Heart left ventricle (tissue), 16 donors: Measurements from ENCODE around the gene WFDC1. TPM values are rescaled to one million over a fixed set of nuclear protein-coding genes. Genes with fewer than 3 reads are reported as not detected.

ENCODE experiments used
- ATAC-seq, 4 donors: fragments of 200-7000 bp; cut with Tn5 transposase; one replicate each; pipeline ENCODE4 v1.9.1; 2020 to 2022; ENCODE audit warnings: moderate library complexity in 4 of 4, mild to moderate bottlenecking in 3 of 4, moderate number of reproducible peaks in 1 of 4
- DNase-seq, 5 donors: peaks; one replicate each; pipeline ENCODE4 v3.0.0-alpha.2; 2020
- H3K27ac ChIP-seq, 12 donors: fragments of 200-600 bp; sonication (generic) in 4 of 12; one replicate each; pipeline versions ENCODE4 v1.5.0 to v1.8.0; 2016 to 2022; ENCODE audit warnings: mild to moderate bottlenecking in 2 of 12
- H3K27me3 ChIP-seq, 9 donors: fragments of 200-600 bp; sonication (generic) in 2 of 9; one replicate each; pipeline versions ENCODE4 v1.5.1 to v1.8.0; 2016 to 2022; ENCODE audit warnings: mild to moderate bottlenecking in 3 of 9
- H3K36me3 ChIP-seq, 9 donors: fragments of 200-600 bp; sonication (generic) in 2 of 9; one replicate each; pipeline versions ENCODE4 v1.5.0 to v1.8.0; 2018 to 2022; ENCODE audit warnings: mild to moderate bottlenecking in 2 of 9
- H3K4me1 ChIP-seq, 12 donors: fragments of 200-600 bp; sonication (generic) in 4 of 12; one replicate each; pipeline versions ENCODE4 v1.5.0 to v1.8.0; 2016 to 2022; ENCODE audit warnings: mild to moderate bottlenecking in 3 of 12
- H3K4me3 ChIP-seq, 12 donors: fragments of 200-600 bp; sonication (generic) in 4 of 12; one replicate each; pipeline versions ENCODE4 v1.5.0 to v1.8.0; 2017 to 2022; ENCODE audit warnings: mild to moderate bottlenecking in 9 of 12, moderate library complexity in 4 of 12
- H3K9me3 ChIP-seq, 12 donors: fragments of 200-600 bp; sonication (generic) in 4 of 12; one replicate each; pipeline versions ENCODE4 v1.5.0 to v1.8.0; 2016 to 2022; ENCODE audit warnings: mild to moderate bottlenecking in 1 of 12
- POLR2A ChIP-seq, 2 donors: fragments of 450-650 bp; IDR thresholded peaks; one replicate each; pipeline ENCODE4 v1.6.1; 2017; ENCODE audit warnings: antibody characterized with exemption in 2 of 2, mild to moderate bottlenecking in 2 of 2, moderate library complexity in 2 of 2
- WGBS, 4 donors: extraction: QIAGEN DNeasy Blood & Tissue Kit in 2 of 4; methylation state at CpG; one replicate each; pipeline versions ENCODE4 v1.1.5 to v1.1.7; 2013 to 2018; 5-methylcytosine and 5-hydroxymethylcytosine counted together
- intact Hi-C, 10 donors: fragments of 100-400 bp; cut with DNase I; formaldehyde crosslinking; loops; one replicate each; pipeline versions ENCODE4 v1.11.1 to v1.14.2; 2022
- polyA plus RNA-seq, 2 donors: library from polyadenylated mRNA; stranded (reverse); fragments of 200-250 nt; gene quantifications; one replicate each; pipeline ENCODE4 v1.2.3, GENCODE V29; 2013
- total RNA-seq, 9 donors: library from RNA; depleted of rRNA in 2 of 9; stranded (reverse); fragments of >200 nt in 2 of 9; fragmentation: NEBNext Ultra II Directional in 3 of 9; extraction: Animal tissue kit (Norgen Biotek cat#: 25700) in 3 of 9; gene quantifications; one replicate each; pipeline versions ENCODE4 v1.1.0 to v1.2.4, GENCODE V29; 2016 to 2023
- TF ChIP-seq, protein P1 (sequence below), 12 donors: fragments of 200-600 bp; sonication (generic) in 4 of 12; IDR thresholded peaks; one replicate each; pipeline versions ENCODE4 v1.5.0 to v1.8.0; 2018 to 2022; ENCODE audit warnings: antibody characterized with exemption in 12 of 12, mild to moderate bottlenecking in 5 of 12
- donor health status: ischemic (EF 13 %, LVEDD 7.1; RV severe dilation, severe dysfunction).
- donor health status: healthy with polysubstance abuse.
- donor health status: DM: no; HTN: yes; CAD: no.
- donor health status: DM: no; HTN: no; CAD: no.
- donor health status: ischemic (EF 25% LVEDD 6.9; RV normal size, moderate dysfunction).
- donor health status: ischemic (EF 25% LVEDD 5.7; RV mildly dilated, moderate dysfunction).
- donor health status: healthy.
- donor health status: DM: yes; HTN: yes; CAD: no.
- donor health status: ischemic (EF 35%, LVEDD 5.7; RV mildly dilated, moderate dysfunction).
- donor health status: nonischemic (EF 11% LVEDD 7.7; RV severe dilation, severe dysfunction).
- donor health status: DM: yes; HTN: yes; CAD: no.
- donor health status: PGD.
- donor health status: ischemic (EF 29% LVEDD 5.4; RV normal size, mild dysfunction).
- donor health status: nonischemic (EF 23%, LVEDD 6.1; RV moderate dilation, normal function).

Gene WFDC1
- total and polyA plus RNA-seq, 11 donors: 0.50 to 5.4 (median 1.6) TPM

DNA sequence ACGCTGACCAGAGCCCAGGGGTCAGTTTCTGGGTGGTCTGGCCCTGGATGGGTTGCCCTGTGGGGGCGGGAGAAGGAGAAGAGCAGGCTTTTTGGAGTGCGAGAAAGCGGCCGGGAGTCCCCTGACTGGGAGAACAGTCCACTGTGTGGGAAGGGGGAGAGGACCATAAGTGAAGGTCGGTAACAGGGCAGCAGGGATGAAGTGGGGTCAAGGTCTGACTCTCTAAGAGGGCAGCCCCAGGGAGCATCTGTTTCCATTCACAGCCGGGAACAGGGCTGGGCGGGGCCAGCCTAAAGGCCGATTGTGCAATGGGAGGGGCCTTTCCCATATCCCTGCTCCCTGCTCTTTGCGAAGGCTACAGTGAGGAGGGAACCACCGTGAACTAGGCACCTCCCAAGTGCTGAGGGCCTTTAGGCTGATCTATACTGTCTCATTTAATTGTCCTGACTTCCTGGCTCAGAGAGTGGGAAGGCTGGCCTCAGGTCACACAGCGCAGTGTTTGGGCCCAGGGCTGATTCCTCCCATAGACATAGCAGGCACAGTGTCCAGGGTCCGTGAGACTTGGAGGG is 10.4 kb upstream of the WFDC1 start:
- Histone ChIP-seq H3K4me3 (no peak overlapping the region), H3K36me3 (no peaks in the 10 kb centered on the region), H3K9me3 (peaks cover 0 to 7% (median 0%) of the 10 kb centered on the region in 12 donors), H3K4me1 (peaks cover 0 to 33% (median 18%) of the 10 kb centered on the region in 12 donors), H3K27ac (peak overlapping the region in 11 of 12 donors; percentile 4 to 68 (median 56)), H3K27me3 (peaks cover 0 to 11% (median 0%) of the 10 kb centered on the region in 9 donors)
- intact Hi-C loops: loop anchor here in 2 of 10 donors (5.0 to 10.0 kb wide), 2 partner anchors 33 to 331 kb away; partner anchors contain the start of gene COTL1 (in 1 of the 2)
- ATAC-seq: peak; percentile 59 to 88 (median 84)
- WGBS, 4 donors: 41 to 49% (median 43%) methylated on average over 11 to 13 of the region's 13 CpGs
- DNase-seq: peak; percentile 42 to 81 (median 73)
- TF ChIP-seq, protein P1, sequence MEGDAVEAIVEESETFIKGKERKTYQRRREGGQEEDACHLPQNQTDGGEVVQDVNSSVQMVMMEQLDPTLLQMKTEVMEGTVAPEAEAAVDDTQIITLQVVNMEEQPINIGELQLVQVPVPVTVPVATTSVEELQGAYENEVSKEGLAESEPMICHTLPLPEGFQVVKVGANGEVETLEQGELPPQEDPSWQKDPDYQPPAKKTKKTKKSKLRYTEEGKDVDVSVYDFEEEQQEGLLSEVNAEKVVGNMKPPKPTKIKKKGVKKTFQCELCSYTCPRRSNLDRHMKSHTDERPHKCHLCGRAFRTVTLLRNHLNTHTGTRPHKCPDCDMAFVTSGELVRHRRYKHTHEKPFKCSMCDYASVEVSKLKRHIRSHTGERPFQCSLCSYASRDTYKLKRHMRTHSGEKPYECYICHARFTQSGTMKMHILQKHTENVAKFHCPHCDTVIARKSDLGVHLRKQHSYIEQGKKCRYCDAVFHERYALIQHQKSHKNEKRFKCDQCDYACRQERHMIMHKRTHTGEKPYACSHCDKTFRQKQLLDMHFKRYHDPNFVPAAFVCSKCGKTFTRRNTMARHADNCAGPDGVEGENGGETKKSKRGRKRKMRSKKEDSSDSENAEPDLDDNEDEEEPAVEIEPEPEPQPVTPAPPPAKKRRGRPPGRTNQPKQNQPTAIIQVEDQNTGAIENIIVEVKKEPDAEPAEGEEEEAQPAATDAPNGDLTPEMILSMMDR (IDR thresholded peaks at IDR 0.05): no peak
- TF ChIP-seq POLR2A (IDR thresholded peaks at IDR 0.05): no peak

DNA sequence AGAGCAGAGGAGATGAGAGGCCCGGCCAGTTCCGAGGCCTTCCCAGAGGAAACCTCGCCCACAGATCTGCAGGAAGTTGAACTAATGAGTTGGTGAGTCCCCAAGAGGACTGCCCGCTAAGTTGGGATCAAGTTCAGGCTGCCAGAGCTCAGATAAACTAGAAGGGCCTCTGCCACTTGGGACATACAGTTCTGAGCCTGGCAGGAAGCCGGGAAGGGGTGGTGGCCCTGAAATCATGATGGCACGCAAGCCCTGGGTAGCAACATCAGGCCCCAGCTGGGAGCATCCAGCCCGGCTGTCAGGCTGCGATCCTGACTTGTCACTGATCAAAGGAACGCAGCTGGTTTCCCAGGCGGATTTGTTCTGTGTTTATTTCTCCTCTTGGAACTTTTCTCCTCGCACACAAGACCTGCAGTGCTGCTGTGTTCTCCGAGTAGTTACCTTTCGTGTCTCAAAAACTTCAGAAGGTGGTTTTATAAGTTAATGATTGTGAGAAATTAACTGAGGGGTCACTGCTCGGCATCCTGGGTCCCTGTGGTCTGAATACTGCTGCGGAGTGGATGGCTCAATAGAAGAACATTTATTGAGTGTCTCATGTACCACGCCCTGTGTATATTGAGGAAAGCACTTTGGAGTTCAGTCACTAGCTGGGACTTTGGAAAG is 8.0 kb upstream of the WFDC1 start:
- Histone ChIP-seq H3K9me3 (peaks cover 0 to 7% (median 0%) of the 10 kb centered on the region in 12 donors), H3K27ac (peak overlapping the region; percentile 6 to 83 (median 56)), H3K36me3 (no peaks in the 10 kb centered on the region), H3K4me1 (peaks cover 0 to 33% (median 18%) of the 10 kb centered on the region in 12 donors), H3K4me3 (no peak overlapping the region), H3K27me3 (peaks cover 0 to 4% (median 0%) of the 10 kb centered on the region in 9 donors)
- no peak for TF ChIP-seq POLR2A (IDR thresholded peaks at IDR 0.05)
- TF ChIP-seq, protein P1 (IDR thresholded peaks at IDR 0.05): no peak
- ATAC-seq (peak; percentile 77 to 81 (median 79)), DNase-seq (peak; percentile 53 to 86 (median 81))
- intact Hi-C loops: loop anchor here in 1 of 10 donors (10.0 kb wide), 1 partner anchor 328 kb away; the partner anchor contains the start of gene COTL1
- WGBS, 4 donors: 40 to 54% (median 46%) methylated on average over 13 to 16 of the region's 16 CpGs

DNA sequence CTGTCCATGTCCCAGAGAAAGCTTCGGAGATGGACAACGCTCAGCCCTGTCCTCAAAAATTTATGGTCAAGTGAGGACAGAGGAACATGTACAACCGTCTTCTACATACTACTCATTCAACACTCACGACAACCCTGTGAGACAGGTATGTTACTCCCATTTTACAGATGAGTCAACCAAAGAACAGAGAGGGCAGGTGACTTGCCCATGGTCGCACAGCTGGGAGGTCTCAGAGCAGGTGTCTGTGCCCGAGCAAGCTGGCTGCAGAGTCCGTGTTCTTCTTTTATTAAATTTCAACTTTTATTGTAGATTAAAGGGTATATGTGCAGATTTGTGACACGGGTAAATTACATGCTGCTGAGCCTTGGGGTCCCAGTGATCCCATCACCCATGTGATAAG is 5.8 kb upstream of the WFDC1 start:
- Histone ChIP-seq H3K36me3 (no peaks in the 10 kb centered on the region), H3K4me1 (peaks cover 0 to 28% (median 17%) of the 10 kb centered on the region in 12 donors), H3K27ac (no peak overlapping the region), H3K9me3 (peaks cover 0 to 7% (median 0%) of the 10 kb centered on the region in 12 donors), H3K4me3 (no peak overlapping the region), H3K27me3 (peaks cover 0 to 2% (median 0%) of the 10 kb centered on the region in 9 donors)
- no peak for TF ChIP-seq POLR2A (IDR thresholded peaks at IDR 0.05)
- TF ChIP-seq, protein P1 (IDR thresholded peaks at IDR 0.05): no peak
- intact Hi-C loops: loop anchor here in 1 of 10 donors (10.0 kb wide), 1 partner anchor 326 kb away; the partner anchor contains the start of gene COTL1
- WGBS, 4 donors: 80 to 84% (median 82%) methylated on average over 8 of the region's 8 CpGs
- DNase-seq (no peak), ATAC-seq (no peak)

DNA sequence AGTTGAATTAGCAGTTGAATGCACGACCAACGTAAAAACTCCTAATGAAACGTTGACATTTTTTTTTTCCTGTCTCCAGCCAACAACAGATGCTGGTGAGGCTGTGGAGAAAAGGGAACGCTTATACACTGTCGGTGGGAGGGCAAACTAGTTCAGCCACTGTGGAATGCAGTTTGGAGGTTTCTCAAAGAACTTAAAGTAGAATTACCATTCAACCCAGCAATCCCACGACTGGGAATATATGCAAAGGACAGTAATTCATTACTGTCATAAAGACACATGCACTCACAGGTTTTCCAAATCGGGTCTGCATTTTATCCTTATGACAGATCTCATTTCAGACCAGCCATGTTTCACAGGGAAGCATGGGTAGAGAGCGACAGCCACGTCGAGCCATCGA is 3.5 kb upstream of the WFDC1 start:
- Histone ChIP-seq H3K27ac (peak overlapping the region in 1 of 12 donors; percentile 72), H3K36me3 (no peaks in the 10 kb centered on the region), H3K4me3 (no peak overlapping the region), H3K27me3 (peaks cover 0 to 18% (median under 1%) of the 10 kb centered on the region in 9 donors), H3K4me1 (peaks cover 0 to 31% (median 16%) of the 10 kb centered on the region in 12 donors), H3K9me3 (peaks cover 0 to 7% (median 0%) of the 10 kb centered on the region in 12 donors)
- TF ChIP-seq, protein P1 (IDR thresholded peaks at IDR 0.05): no peak
- no peak for TF ChIP-seq POLR2A (IDR thresholded peaks at IDR 0.05)
- 72 to 79% (median 73%) methylated on average over 11 of the region's 11 CpGs for WGBS, 4 donors
- intact Hi-C loops: no loop called here
- DNase-seq (no peak), ATAC-seq (no peak)
